ENCODE data around the gene ANXA6. TPM values are rescaled to one million over a fixed set of nuclear protein-coding genes. Genes with fewer than 3 reads are reported as not detected.

The ANXA6 gene
- total RNA-seq, 1 donor from 2014 or later: 38.9 TPM

GRCh38 chr5:151154931-151155774 is 2.4 kb downstream of the ANXA6 start:
- no peak for DNase-seq (ENCODE audit: low read depth in 2 of 2)

- DNase-seq (ENCODE audit: low read depth in 2 of 2): no peak
Measured at GRCh38 chr5:151153766-151154272, 3.8 kb downstream of the ANXA6 start.

GRCh38 chr5:151153300-151153699 is 4.3 kb downstream of the ANXA6 start:
- DNase-seq (ENCODE audit: low read depth in 2 of 2): no peak

- DNase-seq (ENCODE audit: low read depth in 2 of 2): no peak
Measured at GRCh38 chr5:151151793-151152192, 5.8 kb downstream of the ANXA6 start.

GRCh38 chr5:151151263-151151660 is 6.3 kb downstream of the ANXA6 start:
- no peak for DNase-seq (ENCODE audit: low read depth in 2 of 2)

- peak in 1 of 2 donors; percentile 65 for DNase-seq (ENCODE audit: low read depth in 2 of 2)
Measured at GRCh38 chr5:151150471-151151262, 6.9 kb downstream of the ANXA6 start.

GRCh38 chr5:151148583-151148982 is 9.0 kb downstream of the ANXA6 start:
- DNase-seq (ENCODE audit: low read depth in 2 of 2): no peak

GRCh38 chr5:151147033-151147432 is 10.5 kb downstream of the ANXA6 start:
- no peak for DNase-seq (ENCODE audit: low read depth in 2 of 2)

- DNase-seq (ENCODE audit: low read depth in 2 of 2): peak; percentile 18 to 57
Measured at GRCh38 chr5:151146061-151146460, 11.5 kb downstream of the ANXA6 start.

GRCh38 chr5:151144922-151145321 is 12.7 kb downstream of the ANXA6 start:
- DNase-seq (ENCODE audit: low read depth in 2 of 2): no peak

GRCh38 chr5:151144275-151144674 is 13.3 kb downstream of the ANXA6 start:
- no peak for DNase-seq (ENCODE audit: low read depth in 2 of 2)

- DNase-seq (ENCODE audit: low read depth in 2 of 2): no peak
Measured at GRCh38 chr5:151143645-151144044, 13.9 kb downstream of the ANXA6 start.

- no peak for DNase-seq (ENCODE audit: low read depth in 2 of 2)
Measured at GRCh38 chr5:151142933-151143332, 14.6 kb downstream of the ANXA6 start.

- DNase-seq (ENCODE audit: low read depth in 2 of 2): no peak
Measured at GRCh38 chr5:151141535-151141934, 16.0 kb downstream of the ANXA6 start.

- DNase-seq (ENCODE audit: low read depth in 2 of 2): no peak
Measured at GRCh38 chr5:151140686-151141459, 16.7 kb downstream of the ANXA6 start.

GRCh38 chr5:151139646-151140045 is 17.9 kb downstream of the ANXA6 start:
- no peak for DNase-seq (ENCODE audit: low read depth in 2 of 2)

GRCh38 chr5:151139015-151139414 is 18.6 kb downstream of the ANXA6 start:
- DNase-seq (ENCODE audit: low read depth in 2 of 2): no peak

- no peak for DNase-seq (ENCODE audit: low read depth in 2 of 2)
Measured at GRCh38 chr5:151138114-151138513, 19.5 kb downstream of the ANXA6 start.

GRCh38 chr5:151137067-151137825 is 20.3 kb downstream of the ANXA6 start:
- DNase-seq (ENCODE audit: low read depth in 2 of 2): no peak

- no peak for DNase-seq (ENCODE audit: low read depth in 2 of 2)
Measured at GRCh38 chr5:151134228-151134627, 23.4 kb downstream of the ANXA6 start.

GRCh38 chr5:151132963-151133362 is 24.6 kb downstream of the ANXA6 start:
- DNase-seq (ENCODE audit: low read depth in 2 of 2): no peak
